ENCODE data around the gene ANKRD33.

ANKRD33 gene

DNA sequence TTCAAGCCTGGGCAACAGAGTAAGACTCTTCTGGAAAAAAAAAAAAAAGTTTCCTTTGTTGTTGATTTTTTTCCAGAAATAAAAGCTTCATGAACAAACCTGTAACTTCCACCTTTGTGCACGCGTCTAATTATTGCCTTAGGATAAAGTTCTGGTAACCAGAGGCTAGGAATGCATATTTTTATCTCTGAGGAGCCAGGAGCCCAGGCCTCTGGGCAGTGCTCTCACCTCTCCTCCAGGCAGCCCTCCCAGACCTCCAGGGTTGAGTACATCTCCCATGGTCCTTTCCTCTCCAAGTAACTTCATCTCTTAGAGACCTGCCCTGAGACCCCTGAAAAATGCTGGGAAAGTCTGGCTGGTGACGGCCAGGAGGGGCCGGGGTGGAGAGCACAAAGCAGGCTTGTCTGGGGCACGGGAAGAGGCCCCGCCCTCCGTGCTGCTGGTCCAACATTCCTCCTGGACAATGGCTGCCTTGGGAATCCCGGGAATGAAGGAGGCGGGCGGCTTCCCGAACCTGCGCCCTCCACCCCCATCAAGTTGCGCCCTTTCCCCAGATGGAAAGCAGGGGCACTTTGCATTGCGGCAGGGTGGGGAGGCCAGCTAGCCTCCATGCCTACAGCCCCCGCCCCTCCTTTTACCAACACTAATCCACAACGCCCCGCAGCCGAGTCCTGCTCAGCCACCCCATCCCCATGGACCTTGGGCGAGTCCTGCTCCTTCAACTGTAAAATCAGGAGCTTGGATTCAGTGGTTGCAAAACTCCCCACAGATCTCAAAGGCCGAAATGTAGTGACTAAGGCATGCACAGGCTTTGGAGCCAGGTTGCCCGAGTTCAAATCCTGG, 32.1 kb upstream of the ANKRD33 start:
- in situ Hi-C loops (cut with HindIII; ENCODE audit: low sequenced_read_pairs): loop anchor here (10.0 kb wide), 1 partner anchor 61 kb away; no protein-coding TSS in a partner anchor

DNA sequence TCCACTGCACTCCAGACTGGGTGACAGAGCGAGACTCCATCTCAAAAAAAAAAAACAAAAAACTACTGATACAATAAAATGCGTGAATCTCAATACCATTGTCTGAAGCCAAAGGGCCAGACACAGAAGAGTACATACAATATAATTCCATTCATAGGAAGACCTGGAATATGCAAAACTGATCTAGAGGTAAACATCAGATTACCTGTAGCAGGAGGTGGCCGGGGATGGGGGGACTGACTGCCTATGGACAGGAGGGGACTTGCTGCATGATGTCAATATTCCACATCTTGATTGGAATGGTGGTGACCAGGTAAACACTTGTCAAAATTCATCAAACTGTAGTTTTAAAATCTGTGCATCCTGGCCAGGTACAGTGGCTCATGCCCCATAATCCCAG, 26.9 kb upstream of the ANKRD33 start:
- in situ Hi-C loops (cut with HindIII; ENCODE audit: low sequenced_read_pairs): no loop called here

DNA sequence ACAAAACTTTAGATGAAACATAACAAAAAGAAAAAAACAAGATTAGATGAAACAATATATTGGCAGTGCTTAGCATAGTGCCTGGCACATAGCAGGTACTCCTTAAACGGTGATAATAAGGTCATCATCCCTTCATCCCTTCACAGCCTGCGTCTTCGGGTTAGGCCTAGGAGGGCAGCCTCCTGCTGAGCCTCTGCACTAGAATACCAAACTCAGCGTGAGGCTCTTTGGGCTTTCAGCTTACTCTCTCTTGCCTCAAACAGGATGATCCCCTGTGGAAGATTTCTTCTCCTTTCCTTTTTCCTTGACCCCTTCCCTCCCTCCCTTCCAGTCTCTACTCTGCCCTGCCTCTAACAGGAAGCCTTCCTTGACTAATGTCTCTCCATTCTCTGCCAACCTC, 25.0 kb upstream of the ANKRD33 start:
- in situ Hi-C loops (cut with HindIII; ENCODE audit: low sequenced_read_pairs): no loop called here

DNA sequence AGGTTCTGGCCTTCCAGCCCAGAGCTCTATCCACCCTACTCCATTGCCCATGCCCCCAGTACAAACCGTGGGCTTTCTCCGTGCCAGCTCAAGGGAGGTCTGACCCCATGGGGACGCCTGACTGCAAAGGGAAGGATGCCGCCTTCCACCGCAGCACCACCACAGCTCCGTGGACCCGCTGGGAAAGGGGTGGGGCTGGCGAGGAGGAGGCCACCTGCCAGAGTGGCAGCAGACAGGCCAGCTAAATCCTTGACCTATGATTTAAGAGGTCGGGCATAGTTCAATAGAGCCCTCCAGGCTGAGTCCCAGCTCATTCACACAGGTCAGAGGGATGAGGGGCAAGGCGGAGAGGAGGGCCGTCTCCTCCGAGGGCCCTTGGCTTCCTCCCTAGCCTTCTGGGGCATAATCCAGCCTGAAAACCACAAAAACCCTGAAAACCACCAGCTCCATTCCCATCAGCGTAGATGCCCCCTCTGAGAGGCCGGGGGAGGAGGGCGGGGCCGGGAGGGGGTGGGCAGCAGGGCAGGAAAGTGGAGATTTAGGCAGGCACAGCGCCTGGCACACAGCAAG, 24.5 kb upstream of the ANKRD33 start:
- in situ Hi-C loops (cut with HindIII; ENCODE audit: low sequenced_read_pairs): no loop called here

DNA sequence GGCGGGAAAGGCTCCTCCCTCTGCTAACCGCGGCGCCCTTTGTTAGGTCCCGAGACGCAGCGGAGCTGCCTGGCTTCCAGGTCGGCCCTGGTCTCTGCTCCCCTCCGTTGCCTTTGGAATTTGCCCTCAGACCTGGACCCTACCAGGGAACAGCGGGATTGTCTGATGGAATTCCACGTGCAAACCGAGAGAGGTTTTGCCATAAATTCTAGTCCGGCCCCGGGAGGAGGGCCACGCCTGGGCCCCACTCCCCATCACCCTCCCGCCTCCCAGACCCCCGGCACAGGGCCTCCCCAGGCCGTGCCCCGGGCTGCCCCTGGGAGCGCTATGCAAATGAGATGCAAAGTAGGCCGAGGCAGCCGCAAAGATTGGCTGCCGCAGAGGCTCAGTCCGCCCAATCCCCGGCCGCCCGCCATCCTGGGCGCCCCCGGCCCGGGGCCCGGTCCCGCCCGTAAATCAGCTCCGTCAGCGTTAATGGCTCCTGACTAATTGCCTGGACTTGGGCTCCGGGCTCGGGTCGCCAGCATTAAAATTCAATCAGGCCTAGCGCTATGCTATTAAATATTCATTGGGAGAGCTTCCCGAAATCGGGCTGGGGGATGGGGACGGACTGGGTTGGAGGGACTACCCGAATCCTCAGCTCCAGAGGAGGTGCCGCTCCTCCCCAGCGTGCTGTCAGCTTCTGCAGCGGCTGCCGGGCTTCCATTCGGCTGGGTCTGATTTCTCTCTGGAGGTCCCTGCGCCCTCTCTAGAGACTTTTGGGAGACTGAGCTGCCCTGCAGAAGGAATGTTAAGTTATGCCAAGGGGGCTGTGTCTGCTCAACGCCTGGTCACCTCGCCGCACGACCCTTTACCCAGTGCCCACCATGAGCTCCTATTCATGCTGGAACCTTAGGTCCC, 23.7 kb upstream of the ANKRD33 start:
- in situ Hi-C loops (cut with HindIII; ENCODE audit: low sequenced_read_pairs): no loop called here

DNA sequence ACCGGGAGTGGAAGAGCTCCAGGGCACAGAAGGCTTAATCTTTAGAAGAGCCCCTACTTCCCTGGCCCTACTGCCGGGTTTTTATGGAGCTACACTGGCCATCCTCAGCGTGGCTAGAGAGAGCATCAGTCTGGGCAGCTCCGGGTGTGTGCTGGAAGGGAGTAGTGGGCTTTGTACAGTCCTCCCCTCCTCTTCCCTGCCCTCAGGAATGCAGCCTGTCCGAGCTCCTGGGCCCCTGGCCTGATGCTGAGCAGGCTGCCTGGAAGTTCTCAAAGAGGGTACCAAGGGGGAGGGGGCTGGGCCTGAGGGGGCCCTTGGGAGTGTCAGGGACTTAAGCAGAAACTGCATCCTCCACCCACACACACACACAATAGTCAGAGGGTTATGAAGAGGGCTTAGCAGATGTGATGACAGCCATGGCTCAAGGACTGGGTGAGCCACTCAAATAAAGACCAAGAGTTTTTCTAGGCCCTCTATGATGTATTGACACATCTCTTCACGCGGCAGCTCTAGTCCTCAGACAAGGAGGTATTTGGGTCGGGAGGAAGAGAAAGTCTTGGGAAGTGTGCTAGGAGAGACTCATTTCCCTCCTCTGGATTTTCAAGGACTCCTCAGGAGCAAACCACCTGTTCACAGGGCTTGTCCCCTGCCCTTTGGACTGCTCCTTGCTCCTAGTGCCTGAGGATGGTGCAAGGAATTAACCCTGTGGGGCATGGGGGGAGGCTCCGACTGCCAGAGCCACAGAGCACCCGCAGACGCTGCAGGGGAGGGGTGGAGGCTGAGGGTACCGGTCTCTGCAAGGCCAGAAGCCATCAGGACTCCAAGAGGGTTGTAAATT, 22.9 kb upstream of the ANKRD33 start:
- in situ Hi-C loops (cut with HindIII; ENCODE audit: low sequenced_read_pairs): no loop called here

DNA sequence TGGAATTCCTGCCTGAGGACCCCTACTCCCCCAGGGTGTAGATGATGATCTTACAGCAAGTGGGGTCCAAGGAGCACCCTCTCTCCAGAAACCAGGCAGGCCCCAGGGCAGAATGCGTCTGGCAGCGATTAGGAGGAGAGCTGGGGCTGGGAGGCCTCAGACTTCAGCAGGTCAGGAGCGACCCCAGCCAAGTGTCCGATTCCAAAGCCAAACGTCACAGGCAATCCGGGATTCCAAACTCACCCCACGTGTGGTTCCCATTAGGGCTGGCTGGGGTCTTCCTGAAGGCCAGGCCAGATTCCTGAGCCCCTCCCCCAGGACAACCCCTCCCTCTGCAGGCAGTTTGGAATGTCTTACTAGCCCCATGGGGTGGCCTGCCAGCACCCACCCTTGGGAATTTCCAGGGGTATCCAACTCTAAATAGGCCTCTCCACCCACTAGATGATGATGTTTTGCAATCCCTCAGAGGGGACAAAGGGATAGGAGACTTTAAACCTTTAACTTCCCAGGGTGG, 22.1 kb upstream of the ANKRD33 start:
- in situ Hi-C loops (cut with HindIII; ENCODE audit: low sequenced_read_pairs): no loop called here

DNA sequence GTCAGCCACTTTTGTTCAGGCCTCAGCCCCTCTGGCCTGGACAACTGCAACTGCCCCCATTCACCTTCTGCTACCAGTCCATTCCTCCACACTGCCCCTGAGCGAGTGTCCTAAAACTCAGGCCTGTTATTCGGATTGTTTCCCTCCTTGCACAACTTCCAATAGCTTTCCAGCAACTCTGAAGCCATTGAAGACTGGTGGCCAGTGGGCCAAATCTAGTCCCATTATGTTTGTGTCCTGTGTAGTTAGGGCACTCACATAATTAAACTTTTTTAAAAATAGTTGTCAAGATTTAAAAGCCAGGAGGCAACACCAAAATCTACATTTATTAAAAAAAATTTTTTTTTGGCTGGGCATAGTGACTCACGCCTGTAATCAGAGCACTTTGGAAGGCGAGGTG, 21.6 kb upstream of the ANKRD33 start:
- in situ Hi-C loops (cut with HindIII; ENCODE audit: low sequenced_read_pairs): no loop called here

DNA sequence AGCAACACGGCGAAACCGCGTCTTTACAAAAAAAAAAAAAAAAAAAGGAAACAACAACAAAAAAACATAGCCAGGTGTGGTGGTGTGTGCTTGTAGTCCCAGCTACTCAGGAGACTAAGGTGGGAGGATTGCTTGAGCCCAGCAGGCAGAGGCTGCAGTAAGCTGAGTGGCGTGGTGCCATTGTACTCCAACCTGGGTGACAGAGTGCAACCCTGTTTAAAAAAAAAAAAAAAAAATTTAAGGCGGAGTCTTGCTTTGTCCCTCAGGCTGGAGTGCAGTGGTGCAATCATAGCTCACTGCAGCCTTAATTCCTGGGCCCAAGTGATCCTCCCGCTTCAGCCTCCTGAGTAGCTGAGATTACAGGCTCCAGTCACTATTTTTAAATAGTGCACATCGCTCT, 21.1 kb upstream of the ANKRD33 start:
- in situ Hi-C loops (cut with HindIII; ENCODE audit: low sequenced_read_pairs): no loop called here

DNA sequence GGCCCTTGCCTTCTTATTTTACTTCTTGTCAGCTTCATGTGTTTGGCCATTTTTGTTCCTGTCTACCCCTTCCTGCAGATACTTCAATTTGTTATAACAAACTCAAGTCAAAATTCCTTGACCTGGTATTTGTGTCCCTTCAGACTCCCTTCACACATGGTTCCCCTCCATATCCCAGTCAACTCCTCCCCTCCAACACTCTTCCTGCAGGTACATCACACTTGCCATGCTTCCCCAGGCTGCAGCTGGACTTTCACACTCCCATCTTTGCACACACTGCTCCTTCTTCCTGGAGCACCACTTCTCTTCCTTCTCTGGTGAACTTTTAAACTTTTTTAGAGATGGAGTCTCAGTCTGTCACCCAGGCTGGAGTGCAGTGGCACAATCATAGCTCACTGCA, 20.5 kb upstream of the ANKRD33 start:
- in situ Hi-C loops (cut with HindIII; ENCODE audit: low sequenced_read_pairs): no loop called here

DNA sequence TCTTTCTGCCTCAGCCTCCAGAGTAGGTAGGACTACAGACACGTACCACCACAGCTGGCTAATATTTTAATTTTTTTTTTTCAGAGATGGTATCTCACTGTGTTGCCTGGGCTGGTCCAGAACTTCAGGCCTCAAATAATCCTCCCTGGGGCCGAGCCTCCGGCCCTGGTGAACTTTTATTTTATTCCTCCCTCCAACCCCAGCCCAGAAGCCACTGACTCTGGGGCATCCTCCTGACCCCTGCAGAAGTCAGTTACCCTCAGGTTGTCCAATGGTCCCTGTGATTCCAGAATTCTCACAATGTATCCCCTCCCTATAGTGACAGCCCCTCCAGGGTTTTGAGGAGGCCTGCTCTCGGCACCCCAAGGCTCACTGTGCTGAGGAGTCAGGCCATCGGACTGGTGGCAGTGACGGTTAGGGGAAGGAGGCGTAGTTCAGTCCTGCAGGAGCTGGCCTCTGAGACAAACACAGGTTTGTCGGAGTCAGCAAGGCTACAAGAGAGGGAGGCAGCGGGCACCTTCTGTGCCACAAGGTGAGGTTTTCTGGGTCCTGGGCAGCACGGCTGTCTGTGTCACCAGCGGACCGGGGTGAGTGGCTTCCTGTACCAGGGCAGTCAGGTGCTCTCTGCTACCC, 20.0 kb upstream of the ANKRD33 start:
- in situ Hi-C loops (cut with HindIII; ENCODE audit: low sequenced_read_pairs): no loop called here

DNA sequence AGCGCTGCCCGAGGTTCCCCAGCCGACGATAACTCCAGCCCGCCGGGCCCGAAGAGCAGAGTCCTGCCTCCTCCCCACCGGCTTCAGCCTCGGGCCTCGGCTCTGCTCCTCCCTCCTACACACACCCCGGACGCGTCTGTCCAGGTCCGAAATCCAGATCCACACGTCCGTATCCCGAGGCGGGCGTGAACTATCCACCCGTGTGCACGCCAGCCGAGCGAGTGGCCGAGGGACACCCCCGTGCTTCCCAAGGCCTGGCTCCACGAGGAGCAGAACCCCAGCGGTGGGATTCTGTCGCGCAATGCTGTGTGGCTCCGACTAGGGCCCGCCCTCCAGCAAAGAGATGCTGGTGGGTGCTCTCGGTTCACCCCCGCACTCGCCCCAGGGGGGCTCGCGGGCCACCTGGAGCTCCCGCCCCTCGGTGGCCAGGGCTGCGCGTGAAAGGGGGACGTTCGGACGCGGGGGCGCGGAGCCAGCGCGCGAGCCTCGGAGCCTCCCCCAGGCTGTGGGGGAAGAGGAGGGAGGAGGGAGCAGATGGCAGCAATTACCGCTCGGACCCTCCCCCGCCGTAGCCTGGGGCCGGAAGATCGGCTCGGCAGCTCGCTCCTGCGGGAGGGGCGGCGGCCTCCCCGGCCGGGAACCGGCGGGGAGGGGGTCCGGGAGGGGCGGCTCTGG, 18.9 kb upstream of the ANKRD33 start:
- in situ Hi-C loops (cut with HindIII; ENCODE audit: low sequenced_read_pairs): no loop called here

DNA sequence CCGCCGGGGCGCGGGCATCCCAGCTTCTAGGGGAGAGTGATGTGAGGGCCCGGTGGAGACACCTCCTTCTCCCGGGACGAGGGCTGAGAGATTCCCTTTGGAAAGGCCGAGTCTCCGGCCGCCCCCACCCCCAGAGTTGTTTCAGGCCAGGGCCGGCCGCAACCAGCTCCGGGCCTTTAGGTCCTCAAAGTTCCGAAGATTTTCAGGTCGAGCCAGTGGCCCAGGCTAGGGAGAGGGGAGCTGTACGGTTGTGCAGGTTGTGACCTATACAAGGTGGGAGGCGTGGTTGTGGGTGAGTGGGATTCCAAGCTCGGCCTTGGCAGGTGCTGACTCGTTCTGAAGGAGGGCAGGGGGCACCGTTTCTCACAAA, 18.4 kb upstream of the ANKRD33 start:
- in situ Hi-C loops (cut with HindIII; ENCODE audit: low sequenced_read_pairs): no loop called here

DNA sequence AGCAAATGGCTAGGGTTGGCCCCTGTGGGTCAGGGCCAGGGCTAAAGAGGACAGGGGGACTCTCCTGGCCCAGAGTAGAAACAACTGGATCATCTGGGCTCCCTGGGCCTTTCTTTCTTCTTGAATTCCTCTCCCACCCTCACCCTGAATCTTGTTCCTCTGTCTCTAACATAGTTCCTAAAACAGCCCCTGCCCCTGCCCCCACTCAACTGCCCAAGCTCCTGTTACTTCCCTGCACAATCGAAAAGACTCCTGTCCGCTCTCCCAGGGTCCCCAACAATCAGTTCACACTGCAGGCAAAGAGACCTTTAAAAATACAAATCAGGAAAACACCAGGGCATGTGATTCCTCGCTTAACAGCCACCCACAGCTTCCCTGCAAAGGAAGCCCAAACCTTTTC, 18.0 kb upstream of the ANKRD33 start:
- in situ Hi-C loops (cut with HindIII; ENCODE audit: low sequenced_read_pairs): no loop called here

DNA sequence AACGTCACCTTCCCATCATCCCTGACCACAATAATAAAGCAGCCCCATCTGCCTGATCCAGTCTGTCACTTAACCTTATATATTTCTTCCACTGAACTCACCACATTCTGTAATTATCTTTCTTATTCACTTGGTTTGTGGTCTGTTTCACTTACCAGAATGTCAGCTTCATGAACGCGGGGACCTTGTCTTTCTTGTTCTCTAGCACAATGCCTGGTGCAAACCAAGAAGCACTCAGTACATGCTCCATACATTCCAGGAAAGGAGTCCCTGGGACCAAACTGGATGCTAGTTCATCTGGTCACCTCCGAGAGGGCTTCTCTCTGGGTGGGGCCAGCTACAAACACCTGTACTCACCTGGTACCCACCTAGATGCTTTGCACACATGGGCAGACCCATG, 17.4 kb upstream of the ANKRD33 start:
- in situ Hi-C loops (cut with HindIII; ENCODE audit: low sequenced_read_pairs): no loop called here

DNA sequence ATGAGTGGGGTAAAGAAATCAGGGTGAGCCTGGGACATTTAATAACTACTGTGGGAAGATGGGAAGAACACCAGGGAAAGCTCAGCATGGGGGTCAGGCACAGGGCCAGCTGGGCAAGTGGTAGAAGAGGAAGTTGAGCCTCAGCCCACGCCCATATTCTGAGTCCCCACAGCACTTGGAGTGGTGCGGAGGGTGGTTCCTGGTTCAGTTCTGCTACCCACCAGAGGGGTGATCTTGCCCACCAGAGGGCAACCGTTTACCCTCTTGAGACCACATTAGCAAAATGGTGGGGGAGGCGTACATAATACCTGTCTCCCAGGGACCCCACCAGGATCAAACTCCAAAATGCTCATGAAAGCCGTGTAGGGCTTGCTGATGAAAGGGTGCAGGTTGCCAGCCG, 16.8 kb upstream of the ANKRD33 start:
- in situ Hi-C loops (cut with HindIII; ENCODE audit: low sequenced_read_pairs): no loop called here

DNA sequence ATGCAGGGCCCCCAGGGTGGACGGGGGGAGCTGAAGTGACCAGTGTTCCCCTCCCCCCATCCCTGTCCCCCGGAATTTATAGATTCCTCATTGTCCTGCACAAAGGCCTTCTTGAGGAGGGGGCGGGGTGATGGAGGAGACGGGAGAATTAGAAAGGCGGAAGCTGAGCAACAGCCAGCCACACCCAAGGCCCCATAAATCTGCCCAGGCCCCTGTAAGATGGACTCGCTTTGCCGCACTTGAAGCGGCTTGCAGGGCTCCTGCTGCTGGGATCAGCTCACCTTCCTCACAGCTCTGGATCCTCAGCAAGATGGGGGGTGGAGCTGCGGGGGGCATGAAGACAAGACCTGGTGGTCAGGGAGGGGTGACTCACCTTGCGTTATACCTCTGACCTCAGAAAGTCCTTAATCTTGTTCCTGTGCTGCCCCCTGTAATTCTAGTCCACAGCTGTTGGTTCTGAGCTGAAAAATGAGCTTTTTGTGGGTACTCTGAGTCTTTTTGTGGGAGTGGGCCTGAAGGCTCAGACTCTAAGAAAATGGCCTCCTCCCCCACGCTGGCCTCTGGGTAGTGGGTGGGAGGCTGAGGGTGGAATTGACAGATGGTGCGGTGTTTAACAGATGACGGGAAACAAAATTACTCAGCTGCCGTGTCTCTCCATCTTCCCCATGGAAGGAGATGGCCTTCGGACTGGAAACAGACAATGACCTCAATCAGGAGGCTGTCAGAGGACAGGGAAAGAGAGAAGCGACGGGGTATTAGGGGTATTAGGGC, 15.8 kb upstream of the ANKRD33 start:
- in situ Hi-C loops (cut with HindIII; ENCODE audit: low sequenced_read_pairs): no loop called here

DNA sequence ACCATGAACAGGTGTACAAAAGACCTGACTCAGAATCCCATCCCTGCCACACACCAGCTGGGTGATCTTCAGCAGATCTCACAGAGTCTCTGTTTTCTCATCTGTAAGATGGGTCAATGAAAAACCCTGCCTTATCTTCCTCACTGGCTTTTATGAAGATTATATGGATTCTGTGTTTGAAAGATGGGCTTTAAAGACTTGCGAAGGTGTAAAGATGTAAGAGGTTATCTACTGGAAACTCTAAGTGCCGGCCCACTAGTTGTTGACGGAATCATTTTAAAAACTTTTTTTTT, 15.3 kb upstream of the ANKRD33 start:
- in situ Hi-C loops (cut with HindIII; ENCODE audit: low sequenced_read_pairs): no loop called here

Measured in DLD1 (cell line).